Measurements from ENCODE around the gene NAA25.

The NAA25 gene

DNA sequence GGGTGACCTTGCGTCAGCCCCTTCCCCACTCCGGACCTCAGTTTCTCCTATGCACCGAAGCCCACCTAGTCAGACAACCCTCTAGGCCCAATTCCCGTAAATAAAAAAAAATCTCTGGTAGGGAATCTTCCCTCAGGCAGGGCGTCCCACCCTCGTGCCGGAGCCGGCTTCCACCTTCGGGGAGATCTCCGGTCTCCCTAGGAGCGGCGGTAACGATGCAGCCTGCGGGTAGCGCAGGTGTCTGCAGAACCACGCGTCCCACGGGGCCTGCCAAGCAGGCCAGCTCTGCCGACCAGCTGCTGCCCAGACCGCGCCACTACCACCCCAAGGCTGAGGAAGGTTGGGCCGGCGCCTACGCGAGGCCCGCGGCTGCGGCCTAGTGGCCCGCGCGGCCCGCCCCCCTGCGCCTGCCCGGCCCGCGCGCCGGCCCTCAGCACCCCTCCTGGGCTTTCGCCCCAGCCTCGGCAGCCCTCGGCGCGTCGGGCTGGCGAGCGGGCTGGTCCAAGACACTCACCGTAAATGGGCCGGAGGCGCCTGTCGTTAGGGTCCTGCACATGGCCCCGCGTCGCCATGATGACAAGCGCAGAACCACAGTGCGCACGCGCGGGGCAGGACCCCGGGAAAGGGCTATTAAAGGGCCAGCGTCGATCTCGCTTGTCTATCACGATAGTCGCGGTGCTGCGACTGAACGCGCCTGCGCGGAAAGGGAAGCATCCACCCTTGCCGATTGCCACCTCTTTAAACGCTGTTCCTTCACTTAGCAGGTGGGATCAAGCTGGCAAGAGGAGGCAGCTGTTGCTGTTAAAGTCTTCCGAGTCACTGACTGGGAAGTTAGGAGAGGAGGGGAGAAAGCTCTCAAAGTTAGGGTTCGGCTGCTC lies at the start of gene NAA25:
Gene NAA25 (minus strand): TSS at position 582 of the 878 bp plus-strand sequence. CDS start 10 bp downstream, at position 572.
- peak; percentile 92 for DNase-seq

DNA sequence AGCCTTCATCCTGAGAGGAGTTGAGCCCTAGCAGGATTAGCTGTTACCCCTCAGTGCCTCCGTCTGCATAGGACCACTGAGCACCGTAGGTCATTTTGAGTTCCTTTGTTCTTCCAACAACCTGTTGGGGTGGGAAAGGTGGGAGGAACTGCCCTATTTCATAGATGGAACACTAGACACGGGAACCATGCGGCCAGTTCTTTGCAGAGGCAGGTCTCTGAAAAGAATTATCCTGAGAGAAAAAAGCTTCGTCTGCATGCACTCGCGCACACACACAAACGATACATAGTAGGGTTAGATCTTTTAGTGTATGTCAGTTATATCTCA lies 45.3 kb upstream of the NAA25 start:
- no peak for DNase-seq

DNA sequence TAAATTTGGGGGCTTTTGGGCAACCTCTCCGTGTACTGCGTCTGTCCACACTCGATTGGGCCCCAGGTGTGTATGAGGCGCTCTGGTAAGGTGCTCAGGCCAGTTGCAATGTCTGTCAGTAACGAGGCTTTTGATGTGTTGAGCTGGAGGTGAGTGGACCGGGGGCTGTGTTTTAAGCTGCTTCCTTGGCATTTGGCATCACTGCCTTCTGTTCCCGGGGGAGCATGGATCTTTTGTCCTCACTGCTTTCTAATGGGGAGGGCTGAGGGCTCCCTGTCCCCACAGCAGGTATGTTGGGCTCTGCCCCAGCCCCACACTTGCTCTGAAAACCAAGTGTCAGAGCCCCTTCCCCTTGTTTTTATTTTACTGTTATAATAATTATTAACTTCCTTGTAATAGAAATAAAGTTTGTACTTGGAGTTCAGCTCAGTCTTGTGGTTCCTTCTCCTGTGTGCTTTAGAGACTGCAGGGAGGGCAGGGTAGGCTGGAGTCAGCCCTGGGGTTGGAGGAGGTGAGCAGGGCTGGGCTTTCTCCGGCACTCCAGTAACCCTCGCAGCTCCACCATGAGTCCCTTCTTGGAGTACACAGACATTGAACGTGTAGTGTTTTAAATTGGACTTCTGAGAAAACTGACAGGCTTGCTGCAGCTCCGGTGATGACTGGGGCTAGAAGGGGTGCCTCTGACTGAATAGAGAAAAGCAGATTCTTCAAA lies 44.8 kb upstream of the NAA25 start:
- DNase-seq: no peak

DNA sequence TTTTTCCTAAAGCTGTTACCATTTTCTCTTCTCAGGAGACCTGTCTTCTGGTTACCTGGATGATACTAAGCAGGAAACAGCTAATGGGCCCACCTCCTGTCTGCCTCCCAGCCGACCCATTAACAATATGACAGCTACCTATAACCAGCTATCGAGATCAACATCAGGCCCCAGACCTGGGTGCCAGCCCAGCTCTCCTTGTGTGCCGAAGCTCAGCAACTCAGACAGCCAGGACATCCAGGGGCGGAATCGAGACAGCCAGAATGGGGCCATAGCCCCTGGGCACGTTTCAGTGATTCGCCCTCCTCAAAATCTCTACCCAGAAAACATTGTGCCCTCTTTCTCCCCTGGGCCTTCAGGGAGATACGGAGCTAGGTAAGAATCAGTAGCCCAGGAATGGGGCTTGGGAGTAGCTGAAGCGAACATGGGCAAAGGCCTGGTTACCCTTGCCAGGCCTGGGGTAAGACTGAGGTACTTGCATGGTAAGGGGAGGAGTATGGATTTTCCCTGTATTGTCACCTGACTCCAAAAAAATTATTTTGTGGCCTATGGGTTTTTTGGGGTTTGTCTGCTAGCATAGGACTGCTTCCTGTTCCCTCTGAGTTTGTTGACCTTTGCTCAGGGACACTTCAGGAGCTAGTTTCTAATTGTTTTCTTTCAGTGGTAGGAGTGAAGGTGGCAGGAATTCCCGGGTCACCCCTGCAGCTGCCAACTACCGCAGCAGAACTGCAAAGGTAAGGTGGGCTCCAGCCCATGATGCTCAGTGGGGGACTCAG lies 43.4 kb upstream of the NAA25 start:
- DNase-seq: no peak

DNA sequence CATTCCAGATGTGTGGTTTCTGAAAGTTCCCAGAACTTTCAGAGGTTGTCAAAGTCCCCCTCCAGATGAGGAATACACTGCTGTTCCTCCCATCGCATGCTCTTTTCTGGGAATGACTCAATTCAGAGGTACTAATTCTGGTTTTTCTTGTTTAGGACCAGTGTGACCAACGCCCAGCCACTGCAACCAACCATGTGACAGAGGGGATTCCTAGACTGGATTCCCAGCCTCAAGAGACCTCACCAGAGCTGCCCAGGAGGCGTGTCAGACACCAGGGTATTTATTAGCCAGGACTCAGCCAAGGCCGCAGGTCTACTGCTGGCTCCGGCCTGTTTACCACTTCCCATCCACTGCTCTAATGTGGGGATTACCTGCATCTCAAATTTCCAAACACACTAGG lies 41.0 kb upstream of the NAA25 start:
- no peak for DNase-seq

DNA sequence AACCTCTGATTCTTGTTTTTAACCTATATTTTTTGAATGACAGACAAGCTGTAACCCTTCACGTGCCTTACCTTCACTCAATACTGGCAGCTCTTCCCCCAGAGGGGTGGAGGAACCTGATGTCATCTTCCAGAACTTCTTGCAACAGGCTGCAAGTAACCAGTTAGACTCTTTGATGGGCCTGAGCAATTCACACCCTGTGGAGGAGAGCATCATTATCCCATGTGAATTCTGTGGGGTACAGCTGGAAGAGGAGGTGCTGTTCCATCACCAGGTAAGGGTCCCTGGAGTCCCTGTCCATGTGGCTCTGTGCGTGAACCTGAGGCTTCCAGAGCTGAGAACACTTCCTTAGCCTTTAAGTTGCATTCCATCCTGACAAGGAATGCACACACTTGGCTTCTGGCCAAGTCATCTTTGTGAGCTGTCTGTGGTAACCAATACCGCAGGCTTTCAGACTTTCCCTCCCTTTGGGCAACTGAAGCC lies 39.5 kb upstream of the NAA25 start:
- DNase-seq: peak; percentile 27

DNA sequence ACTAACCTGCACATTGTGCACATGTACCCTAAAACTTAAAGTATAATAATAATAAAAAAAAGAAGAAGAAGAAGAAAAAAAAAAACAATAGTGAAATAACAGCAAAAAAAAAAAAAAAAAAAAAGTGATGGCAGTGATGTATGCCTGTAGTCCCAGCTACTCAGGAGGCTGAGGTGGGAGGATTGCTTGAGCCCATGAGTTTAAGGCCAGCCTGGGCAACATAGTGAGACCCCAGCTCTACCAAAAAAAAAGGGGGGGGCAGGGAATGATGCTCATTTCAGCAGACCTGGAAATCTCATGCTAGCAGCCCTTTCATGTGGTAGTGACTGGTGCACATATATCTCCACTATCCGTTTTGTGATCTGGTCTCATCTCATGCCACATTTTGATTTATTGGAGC lies 37.5 kb upstream of the NAA25 start:
- DNase-seq: no peak

DNA sequence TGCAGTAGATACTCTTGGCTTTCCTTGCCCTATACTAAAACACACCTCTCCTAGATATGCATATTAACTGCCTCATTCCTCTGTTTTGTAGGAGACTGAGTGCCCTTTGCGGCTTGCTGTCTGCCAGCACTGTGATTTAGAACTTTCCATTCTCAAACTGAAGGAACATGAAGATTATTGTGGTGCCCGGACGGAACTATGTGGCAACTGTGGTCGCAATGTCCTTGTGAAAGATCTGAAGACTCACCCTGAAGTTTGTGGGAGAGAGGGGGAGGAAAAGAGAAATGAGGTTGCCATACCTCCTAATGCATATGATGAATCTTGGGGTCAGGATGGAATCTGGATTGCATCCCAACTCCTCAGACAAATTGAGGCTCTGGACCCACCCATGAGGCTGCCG lies 32.1 kb upstream of the NAA25 start:
- no peak for DNase-seq

DNA sequence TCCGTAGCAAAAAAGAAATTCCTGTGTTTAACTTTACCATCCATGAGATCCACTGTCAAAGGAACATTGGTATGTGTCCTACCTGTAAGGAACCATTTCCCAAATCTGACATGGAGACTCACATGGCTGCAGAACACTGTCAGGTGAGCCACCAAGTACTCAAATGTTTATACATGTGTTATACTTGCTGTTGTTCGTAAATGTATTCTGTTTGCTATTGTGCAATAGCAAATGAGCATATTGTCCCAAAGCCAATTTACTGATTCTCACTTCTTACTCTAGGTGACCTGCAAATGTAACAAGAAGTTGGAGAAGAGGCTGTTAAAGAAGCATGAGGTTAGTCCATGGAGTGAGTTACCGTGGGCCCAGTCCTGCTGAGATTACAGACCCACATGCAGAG lies 26.1 kb upstream of the NAA25 start:
- DNase-seq: no peak

DNA sequence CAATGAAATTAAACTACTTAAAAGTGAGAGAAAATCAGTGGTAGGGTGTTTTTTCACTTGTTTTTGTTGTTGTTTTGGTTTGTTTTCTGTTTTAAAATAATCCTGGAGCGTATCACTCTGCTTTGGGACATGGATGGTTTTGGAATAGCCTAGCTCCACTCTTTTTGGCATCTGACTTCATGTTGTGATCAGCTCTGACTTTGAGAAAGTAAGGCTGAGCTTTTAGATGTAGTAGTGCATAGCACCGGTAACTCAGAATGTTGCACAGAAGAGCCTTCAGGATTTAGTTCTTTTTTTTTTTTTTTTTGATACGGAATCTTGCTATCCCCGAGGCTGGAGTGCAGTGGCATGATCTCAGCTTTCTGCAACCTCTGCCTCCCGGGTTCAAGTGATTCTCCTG lies 24.8 kb upstream of the NAA25 start:
- DNase-seq: no peak

DNA sequence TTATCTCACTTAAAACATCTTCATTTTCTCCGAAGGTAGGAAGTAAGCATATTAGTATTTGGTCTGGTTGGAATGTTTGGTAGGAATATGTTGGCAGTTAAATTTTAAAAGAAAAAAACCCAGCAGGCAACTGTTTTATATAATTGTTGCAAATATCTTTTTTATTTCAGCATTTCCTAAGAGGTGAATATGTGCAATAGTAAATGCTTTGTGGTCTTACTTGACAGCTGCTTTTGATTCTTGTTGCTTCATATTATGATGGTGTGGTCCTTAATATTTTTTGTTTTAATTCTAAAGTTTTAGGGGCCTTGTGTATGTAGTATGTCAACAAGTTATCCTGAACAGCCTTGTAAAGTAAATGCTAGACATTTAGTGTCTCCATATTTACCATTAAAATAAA lies 23.1 kb upstream of the NAA25 start:
- no peak for DNase-seq

DNA sequence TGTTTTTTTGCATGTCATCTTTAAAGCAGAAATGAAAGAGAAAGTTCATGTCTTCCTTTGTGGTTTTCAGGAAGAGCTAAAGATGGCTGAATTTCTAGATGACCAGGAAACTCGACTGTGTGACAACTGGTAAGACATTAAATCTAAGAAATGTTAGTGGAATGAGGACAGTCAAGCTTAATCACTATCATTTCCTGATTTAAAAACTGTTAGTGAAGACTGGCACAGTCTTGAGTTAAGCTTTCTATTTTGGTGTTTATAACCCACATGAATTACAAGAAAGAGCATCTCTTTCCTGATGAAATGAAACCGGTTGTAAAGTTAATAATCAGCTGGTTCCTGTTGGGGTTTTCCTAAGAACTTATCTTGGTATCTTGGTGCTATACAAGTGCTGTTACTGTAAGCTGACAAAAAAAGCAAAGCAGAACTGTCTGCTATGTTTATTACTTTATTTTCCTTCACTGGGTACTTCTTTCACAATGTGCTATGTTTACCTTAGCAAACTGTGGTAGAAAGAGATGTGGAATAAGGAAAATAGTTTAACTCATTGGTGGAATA lies 21.9 kb upstream of the NAA25 start:
- no peak for DNase-seq

DNA sequence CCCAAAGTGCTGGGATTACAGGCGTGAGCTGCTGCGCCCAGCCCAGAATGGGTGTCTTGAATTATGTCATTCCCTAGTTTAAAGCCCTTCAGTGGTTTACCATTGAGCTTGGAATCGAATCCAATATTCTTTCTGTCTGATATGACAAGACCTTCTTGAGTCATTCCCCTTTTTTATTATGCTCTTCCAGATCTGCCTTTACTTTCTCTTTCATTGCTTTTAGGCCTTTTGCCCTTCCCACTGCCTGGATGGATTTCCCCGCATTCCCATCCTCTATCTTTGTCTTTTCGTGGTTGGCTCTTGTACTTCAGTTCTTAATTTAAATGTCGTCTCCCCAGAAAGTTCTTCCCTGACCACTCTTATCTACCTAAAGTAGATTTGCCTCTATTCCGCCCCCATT lies 18.3 kb upstream of the NAA25 start:
- no peak for DNase-seq

DNA sequence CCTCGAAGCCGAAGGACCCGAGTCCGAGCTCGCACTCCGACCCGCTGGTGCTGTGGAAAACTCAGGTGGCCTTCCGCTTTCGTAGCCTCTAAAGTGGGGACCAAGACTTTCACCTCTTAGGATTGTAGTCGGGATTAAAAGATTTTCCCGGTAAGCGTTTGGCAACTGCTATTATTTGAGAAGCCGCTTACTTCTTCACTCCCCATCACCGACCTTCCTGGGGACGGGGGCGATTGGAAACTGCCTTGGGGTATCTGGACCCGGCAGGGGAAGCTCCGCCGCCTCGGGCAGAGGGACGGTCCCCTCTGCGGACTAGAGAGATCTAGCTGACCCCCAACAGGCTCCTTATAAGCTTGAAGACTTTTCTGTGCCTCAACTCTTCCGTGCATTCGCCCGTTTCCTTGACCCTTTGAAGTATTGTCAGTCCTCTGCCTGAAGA lies 17.4 kb upstream of the NAA25 start:
- DNase-seq: peak; percentile 48

DNA sequence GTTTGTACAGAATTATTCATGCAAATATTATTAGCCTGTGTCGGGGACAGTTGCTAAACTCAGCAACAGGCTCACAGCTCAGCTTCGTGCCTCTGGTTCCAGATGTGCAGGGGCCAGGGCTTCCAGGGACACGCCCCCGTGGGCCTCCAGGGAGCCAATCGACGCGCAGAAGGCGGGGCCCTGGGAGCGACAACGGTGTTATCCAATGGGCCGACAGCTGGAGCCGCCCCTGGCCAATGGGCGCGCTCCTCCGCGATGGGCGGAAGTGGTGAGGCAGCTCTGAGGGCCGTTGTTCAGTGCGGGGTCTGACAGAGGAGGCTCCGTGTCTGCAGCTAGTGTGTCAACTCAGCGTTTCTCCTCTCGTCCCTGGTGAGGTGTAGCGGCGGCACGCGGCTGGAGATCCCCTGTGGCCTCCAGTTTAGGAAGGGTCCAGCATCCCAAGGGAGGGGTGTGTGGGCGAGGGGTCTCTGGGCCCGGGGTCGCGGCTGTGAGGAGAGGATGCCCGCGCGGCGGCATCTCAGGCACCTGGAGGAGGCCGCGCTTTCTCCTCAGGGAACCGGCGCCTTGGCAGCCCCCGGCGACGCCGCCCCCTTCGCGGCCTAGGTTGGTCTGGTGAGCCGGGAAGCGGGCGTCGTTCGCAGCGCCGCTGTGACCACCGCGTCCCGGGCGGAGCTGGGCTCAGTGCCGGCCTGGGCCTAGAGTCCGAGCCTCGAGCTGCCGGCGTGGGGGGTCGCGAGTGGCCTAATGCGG lies 16.8 kb upstream of the NAA25 start, which contains the start of gene TRAFD1:
Gene TRAFD1 (plus strand): TSS at position 311 of the 750 bp plus-strand sequence. CDS start 4,963 bp downstream, outside the sequence.
- DNase-seq: peak; percentile 98

DNA sequence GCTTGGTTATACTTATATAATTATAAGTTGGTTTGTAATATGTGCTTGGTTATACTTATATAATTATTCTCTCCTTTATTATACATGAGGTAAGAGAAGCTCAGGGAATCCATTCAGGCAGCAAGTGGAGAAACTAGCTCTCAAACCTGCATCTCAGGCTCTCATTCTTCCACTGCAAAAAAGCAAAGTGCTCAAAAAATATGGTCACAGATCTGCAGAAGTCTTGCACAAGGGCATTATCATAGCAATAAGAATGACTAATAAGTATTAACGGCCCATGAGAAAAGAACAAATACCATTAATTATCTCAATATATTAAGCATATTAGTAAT lies 16.3 kb upstream of the NAA25 start:
- no peak for DNase-seq

DNA sequence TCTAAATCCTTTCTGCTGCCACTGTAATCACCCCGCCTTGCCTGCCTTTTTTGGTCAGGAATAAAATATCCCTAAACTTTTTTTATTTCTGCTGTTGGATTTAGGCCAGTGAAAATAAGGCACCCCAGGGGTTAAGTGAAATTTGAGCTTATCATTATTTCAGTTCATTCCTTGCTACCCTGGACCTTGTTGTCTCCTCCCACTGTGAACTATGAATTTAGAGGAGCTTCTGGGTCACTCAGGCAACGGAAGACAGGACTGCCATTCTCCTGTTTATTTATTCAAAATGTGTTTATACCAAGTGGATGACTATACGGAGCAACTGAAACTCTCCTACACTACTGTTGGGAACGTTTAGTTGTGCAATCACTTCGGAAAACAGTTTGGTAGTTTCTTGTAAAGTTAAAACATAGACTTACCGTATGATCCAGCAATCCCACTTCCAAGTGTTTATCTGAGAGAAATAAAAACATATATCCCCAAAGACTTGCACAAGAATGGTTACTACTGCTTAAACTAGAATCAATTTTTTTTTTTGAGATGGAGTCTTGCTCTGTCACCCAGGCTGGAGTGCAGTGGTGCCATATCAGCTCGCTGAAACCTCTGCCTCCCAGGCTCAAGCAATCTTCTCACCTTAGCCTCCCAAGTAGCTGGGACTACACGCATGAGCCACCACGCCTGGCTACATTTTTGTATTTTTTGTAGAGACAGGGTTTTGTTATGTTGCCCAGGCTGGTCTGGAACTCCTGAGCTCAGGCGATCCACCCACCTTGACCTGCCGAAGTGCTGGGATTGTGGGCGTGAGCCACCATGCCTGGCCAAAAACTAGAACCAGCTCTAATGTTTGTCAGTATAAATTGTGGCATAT lies 14.5 kb upstream of the NAA25 start:
- no peak for DNase-seq

DNA sequence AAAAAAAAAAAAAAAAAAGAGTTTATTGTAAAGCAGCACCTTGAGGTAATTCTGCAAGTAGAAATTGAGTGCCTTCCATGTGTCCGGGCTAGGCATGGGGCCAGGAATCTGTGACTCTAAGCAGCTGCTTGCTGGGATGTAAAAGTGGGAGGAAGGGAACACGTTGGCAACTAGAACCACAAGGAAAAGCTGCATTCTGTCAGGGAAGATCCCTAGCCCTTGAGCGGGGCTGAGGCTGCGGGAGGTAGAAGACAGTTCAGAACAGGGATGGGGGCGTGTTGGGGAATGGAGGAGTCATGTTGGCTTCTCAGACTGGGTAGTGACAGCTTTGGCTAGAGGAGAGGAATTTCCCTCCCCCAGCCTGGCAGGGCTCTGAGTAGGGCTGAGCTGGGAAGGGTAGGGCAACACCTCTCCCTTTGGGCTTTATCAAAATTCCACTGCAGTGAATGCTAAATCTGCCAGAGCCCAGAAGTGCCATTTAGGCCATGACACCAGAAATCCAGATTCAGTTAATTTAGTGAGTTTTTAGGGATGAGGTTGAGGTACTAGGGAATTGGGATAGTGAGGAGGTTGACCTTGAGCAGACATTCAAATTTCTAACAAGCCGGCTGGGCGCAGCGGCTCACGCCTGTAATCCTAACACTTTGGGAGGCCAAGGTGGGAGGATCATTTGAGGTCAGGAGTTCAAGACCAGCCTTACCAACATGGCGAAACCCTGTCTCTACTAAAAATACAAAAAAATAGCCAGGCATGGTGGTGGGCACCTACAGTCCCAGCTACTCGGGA lies 13.4 kb upstream of the NAA25 start:
- peak; percentile 26 for DNase-seq

DNA sequence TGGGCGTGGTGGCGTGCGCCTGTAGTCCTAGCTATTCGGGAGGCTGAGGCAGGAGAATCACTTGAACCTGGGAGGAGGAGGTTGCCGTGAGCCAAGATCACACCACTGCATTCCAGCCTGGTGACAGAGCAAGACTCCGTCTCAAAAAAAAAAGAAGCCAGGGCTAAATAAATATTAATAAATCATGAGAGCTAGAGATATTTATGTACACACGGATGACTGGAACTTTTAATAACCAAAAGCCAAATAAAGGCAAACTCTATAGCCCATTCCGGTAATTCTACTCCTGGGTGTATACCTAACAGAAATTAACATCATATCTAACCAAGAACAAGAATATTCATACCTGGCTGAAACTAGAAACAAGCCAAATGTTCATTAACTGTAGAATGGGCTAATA lies 9.1 kb upstream of the NAA25 start:
- no peak for DNase-seq

DNA sequence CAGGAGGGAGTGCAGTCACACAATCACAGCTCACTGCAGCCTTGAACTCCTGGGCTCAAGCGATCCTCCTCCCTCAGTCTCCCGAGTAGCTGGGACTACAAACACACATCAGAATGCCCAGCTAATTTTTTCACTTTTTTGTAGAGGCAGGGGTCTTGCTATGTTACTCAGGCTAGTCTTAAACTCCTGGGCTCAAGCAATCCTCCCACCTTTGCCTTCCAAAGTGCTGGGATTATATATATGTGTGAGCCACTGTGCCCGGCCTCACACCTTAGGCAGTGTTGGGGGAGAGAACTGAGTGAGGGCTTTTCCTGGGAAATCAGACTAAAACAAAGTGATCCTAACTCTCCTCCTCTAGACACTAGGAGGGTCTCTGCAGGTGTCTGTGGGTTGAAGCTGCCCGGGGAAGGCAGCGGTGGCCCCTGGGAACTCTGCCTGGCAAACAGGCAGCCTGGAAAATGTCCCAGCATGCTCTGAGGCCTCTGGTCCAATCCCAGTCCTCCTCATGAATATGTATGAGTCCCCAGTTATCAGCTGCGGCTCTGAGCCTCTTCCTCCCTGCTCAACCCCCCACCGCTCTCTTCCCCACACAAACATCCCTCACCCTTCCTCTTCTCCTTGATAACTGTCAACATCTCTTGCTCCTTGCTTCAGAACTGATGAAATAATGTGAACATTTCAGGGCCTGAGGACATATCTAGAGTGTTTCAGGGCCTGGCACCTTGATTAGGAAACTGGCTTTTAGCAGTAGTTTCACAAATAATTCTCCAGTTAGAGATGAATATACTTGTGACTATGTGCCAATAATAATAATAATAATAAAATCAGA lies 7.9 kb upstream of the NAA25 start:
- DNase-seq: peak; percentile 95

All from NCI-H82 (cell line).